ENCODE results near the gene SOX2. TPM values are rescaled to one million over a fixed set of nuclear protein-coding genes. Genes with fewer than 3 reads are reported as not detected.
A peak's percentile ranks its signal among the peaks of the same experiment; 100 is the strongest.

Gene SOX2
- total RNA-seq, 1 experiment from 2014 or later, result 189 TPM

- Mint-ChIP-seq H3K27me3 (ENCODE audit: low read depth) (peaks cover 4% of the 10 kb centered on the region; the same call in 1 of the 2 replicates), H3K36me3 (peaks cover 37% of the 10 kb centered on the region), H3K9me3 (no peaks in the 10 kb centered on the region), H3K4me3 (no peak overlapping the region; the same call in 1 of the 2 replicates), H3K4me1 (peaks cover 35% of the 10 kb centered on the region), H3K27ac (peak overlapping the region; percentile 100)
- ATAC-seq, result no peak
- no peak for TF ChIP-seq ZNF425 (CRISPR knock-in tag; conservative IDR thresholded peaks at IDR 0.05)
- TF ChIP-seq, protein P1, sequence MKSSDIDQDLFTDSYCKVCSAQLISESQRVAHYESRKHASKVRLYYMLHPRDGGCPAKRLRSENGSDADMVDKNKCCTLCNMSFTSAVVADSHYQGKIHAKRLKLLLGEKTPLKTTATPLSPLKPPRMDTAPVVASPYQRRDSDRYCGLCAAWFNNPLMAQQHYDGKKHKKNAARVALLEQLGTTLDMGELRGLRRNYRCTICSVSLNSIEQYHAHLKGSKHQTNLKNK (CRISPR knock-in tag; IDR thresholded peaks at IDR 0.05), result no peak
- TF ChIP-seq IRF2 (CRISPR knock-in tag; IDR thresholded peaks at IDR 0.05; ENCODE audit: borderline replicate concordance, low read depth), result no peak
- TF ChIP-seq ZBTB21 (CRISPR knock-in tag; IDR thresholded peaks at IDR 0.05; ENCODE audit: borderline replicate concordance), result no peak
- no peak for TF ChIP-seq ZNF317 (CRISPR knock-in tag; IDR thresholded peaks at IDR 0.05; ENCODE audit: borderline replicate concordance, low read depth)
- no peak for TF ChIP-seq TCF7 (CRISPR knock-in tag; IDR thresholded peaks at IDR 0.05; ENCODE audit: low read depth)
- no peak for TF ChIP-seq ZNF121 (CRISPR knock-in tag; IDR thresholded peaks at IDR 0.05)
- no peak for TF ChIP-seq HMGA2 (CRISPR knock-in tag; IDR thresholded peaks at IDR 0.05)
- TF ChIP-seq STAT6 (CRISPR knock-in tag; conservative IDR thresholded peaks at IDR 0.05; ENCODE audit: low read depth), result no peak
- TF ChIP-seq RORB (CRISPR knock-in tag; IDR thresholded peaks at IDR 0.05), result no peak
- no peak for TF ChIP-seq KAT7 (CRISPR knock-in tag; IDR thresholded peaks at IDR 0.05; ENCODE audit: borderline replicate concordance)
- no peak for TF ChIP-seq ARID4B (CRISPR knock-in tag; IDR thresholded peaks at IDR 0.05; ENCODE audit: borderline replicate concordance)
- TF ChIP-seq ZNF219 (CRISPR knock-in tag; IDR thresholded peaks at IDR 0.05; ENCODE audit: borderline replicate concordance), result no peak
- no peak for TF ChIP-seq FOXP1 (CRISPR knock-in tag; IDR thresholded peaks at IDR 0.05; ENCODE audit: borderline replicate concordance)
- TF ChIP-seq GTF2I (CRISPR knock-in tag; conservative IDR thresholded peaks at IDR 0.05), result no peak
- no peak for TF ChIP-seq TEAD4 (CRISPR knock-in tag; IDR thresholded peaks at IDR 0.05)
- no peak for TF ChIP-seq NFYB (CRISPR knock-in tag; conservative IDR thresholded peaks at IDR 0.05; ENCODE audit: low read depth)
- no peak for TF ChIP-seq FOXK1 (CRISPR knock-in tag; IDR thresholded peaks at IDR 0.05)
- TF ChIP-seq ZNF396 (CRISPR knock-in tag; IDR thresholded peaks at IDR 0.05; ENCODE audit: borderline replicate concordance), result no peak
- TF ChIP-seq ATF1 (CRISPR knock-in tag; IDR thresholded peaks at IDR 0.05), result no peak
- no peak for DNase-seq (ENCODE audit: low spot score)
- CTCF ChIA-PET, result interaction anchor here (1.1 kb wide), 1 partner anchor 12 kb away, joined by 3 read pairs; no protein-coding TSS in a partner anchor
- POLR2A ChIA-PET, result interaction anchor here (0.6 to 0.7 kb wide), 2 partner anchors 172 to 801 kb away, joined by 3 to 5 read pairs; partner anchors contain the start of gene FXR1
Measured at GRCh38 chr3:181713676-181714612, 2.2 kb downstream of the SOX2 start.

Measured in WTC11 (cell line).